G401.6 (cell line): Measurements from ENCODE around the gene CA11.
"Not testable (repeated sequence)": the region's sequence is repeated elsewhere in the genome, so short reads cannot be mapped to it uniquely, and the experiment has no call there.

Experiments used
- FAIRE-seq: peaks from 2 replicates; lab custom pipeline; 2012; peaks lifted over from hg19 to GRCh38; lab: Jason Lieb, UNC

CA11 gene

DNA sequence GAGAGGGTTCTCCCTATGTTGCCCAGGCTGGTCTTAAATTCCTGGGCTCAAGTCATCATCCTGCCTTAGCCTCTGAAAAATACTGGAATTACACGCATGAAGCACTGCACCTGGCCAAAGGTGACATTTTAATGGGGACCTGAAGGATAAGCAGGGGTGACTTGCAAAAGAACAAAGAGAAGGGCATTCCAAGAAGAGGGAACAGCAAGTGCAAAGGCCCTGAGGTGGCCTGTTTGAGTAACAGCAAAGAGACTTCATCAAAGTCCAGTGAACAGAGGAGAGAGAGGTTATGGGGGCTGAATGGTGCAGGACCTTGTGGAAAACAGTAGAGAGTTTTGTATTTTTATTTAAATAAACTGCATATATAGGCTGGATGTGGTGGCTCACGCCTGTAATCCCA lies 4.1 kb downstream of the CA11 start:
- no peak for FAIRE-seq

DNA sequence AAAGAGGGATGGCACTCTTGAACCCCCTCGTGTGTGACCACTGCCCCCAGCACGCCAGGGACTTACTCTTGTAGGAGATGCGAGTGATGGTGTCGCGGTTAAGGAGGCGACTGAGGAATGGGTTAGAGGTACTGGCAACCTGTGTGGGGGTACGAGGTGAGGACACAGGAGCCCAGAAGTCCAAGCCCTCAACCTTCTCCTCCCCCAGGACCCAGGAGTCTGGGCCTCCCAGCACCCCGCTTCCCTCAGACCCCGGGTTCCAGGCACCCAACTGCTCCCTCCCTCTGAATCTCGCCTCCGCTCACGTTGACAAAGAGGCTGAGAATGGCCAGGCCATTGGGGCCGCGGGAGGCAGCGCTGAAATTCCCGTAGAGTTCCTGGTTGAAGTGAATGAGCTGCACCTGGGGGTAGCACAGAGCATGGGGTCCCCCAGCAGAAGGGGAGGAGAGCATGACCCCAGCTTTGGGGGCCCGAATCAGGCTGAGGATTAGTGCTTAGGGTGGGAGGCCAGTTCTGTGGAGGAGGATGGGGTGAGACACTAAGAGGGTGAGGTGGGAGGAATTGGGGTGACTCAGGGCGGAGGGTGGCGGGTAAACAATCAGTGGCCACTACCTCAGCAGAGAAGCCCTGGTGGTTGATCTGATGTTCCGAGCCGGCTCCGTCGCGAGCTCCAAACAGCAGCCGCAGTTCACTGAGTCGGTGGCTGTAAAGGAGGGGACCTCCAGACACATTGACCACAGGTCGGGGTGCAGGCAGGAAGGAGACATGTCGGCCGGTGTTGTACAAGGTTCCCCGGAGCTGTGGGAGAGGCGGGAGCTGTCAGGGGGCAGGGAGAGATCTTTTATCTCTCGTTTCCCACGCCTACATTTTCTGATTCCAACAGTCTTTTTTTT lies 6.3 kb downstream of the CA11 start:
- no peak for FAIRE-seq

DNA sequence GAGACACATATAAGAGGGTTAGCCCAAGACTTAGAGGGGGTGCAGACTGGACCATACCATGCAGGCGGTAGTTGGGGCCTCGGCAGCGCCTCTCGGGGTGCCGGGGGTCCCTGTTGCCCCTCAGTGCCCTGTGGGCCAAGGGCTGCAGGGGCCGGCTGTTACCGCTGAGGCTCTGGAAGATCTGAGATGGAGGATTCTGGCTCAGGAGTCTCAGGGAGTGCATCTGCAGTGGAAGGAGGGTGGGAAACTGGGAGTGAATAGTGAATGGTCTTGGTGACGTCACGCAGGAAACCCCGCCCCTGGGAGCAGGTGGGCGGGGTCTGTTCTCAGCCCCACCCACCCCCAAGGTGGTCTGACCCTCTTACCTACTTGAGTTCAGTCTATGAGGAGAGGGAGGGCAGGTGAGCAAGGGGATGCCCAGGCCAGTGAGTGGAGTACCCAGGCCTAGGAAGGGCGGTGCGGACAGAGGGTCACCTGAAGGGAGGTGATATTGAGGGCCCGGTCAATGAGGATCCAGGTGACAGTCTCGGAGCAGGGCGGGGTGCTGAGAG lies 7.1 kb downstream of the CA11 start:
- no peak for FAIRE-seq

DNA sequence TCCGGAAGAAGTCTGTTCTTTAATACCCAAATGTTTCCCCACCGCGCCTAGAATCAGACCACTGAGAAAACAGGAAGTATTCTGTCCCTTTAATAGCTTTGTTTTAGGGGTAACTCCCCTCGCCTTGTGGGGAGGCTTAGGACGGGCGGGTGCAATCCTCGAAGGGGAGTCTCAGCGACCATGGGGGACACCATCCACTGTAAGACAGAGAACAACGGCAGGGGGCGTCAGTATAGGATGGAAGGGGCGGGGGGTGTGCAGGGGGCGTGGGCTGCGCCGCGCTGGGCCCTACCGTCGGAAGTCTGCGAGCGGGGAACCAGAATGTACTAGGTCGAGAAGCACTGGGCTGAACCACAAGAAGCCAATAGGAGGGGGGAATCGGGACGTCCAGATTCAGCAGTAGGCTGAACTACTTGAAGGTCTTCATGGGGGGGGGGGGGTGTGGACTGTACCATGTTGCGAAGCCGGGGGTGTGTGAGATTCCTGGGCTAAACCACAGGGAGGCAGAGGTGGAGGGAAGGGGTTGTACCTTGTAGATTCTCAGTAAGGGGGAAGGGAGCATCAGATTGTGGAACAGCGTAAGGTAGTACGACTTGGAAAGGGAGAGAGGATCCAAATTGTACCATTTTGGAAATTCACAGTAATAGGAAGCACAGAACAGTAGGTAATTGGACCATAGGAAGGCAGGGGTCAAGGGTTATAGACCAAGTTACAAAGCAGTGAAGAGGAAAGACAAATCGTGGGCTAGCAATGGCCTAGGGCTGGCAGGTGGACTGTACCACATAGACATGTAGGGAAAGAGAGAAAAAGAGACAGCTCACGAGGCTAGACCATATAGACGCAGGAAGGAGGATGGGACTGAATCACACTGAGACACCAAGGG lies 7.8 kb downstream of the CA11 start:
- peak; percentile 65 for FAIRE-seq

DNA sequence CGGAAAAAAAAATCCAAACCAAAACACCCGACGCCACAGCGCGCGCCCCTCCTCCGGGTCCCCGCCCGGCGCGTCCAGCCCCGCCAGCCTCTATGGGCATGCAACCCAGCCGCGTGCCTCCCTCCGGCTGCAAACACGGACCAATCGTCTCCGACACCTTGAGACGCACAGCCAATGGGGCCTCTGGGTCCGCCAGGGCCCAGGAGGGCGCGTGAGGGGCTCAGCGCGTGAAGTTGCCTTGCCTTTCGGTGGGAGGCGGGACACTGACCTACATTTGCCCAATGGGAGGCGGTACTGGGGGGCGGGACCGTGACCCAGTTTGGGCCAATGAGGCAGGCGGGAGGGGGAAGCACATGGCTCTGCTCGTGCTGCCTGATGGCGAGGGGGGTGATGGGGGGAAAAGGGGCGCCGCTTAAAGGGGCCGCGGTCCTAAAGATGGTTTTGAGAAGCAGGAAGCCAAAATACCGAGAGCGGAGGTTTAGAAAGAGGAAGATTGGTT lies 8.5 kb downstream of the CA11 start:
- peak; percentile 97 for FAIRE-seq

DNA sequence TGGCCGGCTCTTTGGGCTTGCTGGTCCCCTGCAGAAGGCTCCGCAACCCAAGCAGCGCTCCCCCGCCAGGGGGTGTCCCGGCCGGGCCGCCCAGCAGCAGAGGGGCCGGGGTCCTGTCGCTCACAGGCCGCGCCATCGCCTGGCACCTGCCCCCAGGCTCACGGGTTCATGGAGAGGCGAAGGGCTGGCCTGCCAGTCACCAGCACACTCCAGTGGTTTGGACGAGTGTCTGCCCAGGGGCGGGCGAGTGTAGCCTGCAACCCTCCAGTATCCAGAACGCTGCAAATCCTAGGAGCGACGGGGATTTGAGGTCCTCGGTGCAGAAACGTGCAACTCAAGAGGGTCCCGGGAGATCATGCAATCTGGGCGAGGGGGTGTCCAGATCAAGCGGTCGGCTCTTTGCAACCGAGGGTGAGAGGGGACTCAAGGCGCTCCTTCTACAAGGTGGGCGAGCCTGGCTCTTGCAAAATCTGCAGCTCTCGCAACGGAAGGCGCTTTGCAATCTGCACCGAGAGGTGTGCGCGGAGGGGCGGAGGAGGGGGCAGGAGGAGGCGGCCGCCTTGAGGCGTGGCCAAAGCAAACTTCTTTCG lies 9.0 kb downstream of the CA11 start, which contains the start of gene DBP:
Gene DBP, minus strand, starts transcription at position 521 of the 590 bp plus-strand sequence. Its CDS starts 385 bp downstream, at position 136.
- no peak for FAIRE-seq

DNA sequence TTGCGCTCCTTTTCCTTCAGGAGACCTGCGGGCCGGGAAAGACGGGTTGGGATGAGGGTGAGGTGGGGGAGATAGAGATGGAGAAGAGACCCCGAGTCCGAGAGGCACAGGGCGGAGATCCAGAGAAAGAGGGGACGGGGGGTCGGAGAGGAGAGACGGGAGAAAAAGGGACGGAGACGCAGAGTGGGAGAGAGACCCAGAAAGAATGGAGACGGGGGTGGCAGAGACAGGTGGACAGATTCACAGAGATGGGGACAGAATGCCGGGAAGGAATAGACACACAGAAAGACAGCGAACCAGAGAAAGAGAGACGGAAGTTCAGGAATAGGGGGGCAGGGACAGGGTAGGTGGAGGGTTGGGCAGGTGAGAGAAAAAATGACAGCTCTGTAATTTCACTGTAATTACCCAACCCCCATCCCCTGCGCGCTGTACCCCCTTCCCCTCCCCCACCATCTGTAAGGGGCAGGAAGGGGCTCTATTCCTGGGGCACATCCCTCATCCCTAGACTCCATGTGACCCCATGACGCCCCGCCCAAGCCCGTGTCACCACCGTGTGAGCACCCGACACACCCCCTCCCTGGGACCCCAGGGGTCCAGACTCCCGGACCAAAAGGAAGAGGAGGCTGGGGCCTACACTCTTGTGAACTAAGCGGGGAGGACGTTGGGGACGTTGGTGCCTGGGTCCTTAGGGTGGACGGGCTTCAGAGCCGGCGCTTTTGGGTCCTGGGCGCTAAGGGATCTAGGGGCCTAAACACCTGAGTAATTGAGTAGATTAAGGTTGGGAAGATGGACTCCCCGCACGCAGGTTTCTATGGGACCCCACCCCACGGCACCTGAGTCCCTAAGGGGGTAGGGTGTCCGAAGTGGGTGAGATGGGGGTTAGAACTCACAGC lies 9.8 kb downstream of the CA11 start:
- FAIRE-seq, result no peak

DNA sequence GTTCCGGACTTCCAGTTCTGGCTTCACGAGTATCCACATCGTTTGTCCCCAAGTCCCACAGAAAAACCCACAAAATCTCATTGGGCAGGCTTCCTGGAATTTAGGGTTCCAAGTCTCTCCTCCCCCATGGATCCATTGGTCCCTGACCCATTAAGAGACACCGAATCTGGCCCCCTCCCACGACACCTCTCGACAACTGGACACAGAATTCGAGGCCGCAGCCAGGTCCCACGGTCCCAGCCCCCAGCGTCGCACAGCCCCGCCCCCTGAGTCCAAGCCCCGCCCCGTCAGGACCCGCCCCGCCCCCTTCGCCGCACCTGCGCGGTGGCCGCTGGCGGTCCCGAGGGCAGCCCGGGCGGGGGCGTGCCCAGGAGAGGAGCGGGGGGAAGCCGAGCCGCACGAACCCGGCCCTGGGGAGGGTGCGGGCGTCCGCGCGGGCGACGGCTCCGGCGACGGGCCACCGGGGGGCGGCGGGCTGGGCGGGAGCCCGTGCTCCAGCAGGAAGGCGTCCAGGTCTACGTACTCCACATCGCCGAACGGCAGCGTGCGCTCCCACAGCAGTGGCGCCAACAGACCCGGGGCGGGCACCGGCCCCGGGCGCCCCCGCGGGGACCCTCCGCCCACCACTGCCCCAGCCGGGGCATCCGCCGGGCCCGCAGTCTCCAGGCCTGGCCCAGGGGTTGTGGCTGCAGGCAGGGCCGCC lies 10.6 kb downstream of the CA11 start:
- no peak for FAIRE-seq

DNA sequence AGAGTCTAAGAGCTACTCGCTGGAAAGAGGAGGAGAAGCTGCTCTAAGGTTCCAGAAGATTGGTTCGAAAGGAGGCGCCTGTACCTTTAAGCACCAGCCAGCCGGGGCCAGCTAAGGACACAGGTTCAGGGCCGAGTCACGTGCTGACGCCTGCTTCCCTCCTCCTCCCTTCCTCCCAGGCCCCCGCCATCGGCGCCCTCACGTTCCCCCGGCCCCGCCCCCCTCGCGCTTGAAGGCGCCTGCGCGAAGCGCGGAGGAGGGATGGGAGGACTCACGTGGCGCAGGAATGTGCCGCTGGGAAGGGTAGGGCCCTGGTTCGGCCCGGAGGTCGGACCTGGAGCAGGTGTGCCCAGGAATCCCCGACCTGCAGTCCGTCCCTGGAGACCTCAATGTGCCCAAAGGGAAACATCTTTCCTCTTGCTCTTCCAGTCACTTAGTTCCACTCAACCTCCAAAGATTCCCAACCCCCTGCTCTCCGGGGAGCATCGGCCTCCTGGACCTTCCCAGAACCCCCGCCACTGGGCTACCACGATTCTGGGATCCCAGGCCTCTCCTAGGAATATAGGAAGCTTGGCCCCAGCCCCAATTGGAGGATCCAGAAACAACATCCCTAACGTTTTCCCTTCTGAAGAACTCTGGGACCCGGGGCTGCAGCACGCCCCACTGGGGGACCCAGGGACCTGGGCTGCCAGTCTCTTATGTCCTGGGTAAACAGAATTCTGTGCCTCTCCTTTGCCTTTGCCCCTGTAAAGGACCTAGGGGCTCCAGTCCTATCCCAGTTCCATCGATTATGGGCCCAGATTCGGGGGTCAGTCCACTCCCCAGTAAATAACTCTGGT lies 11.3 kb downstream of the CA11 start:
- peak; percentile 96 for FAIRE-seq

DNA sequence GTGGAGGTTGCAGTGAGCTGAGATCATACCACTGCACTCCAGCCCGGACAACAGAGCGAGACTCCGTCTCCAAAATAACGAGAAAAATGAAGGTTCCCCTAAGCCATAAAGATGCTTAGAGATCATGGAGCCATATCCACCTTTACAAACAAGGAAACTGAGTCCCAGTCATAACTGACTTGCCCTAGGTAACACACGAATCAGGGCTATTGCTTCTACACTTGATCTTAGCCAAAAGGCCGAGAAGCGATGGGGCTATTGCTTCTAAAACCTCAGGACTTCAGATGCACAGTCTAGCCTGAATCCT lies 12.0 kb downstream of the CA11 start:
- FAIRE-seq, result no peak

DNA sequence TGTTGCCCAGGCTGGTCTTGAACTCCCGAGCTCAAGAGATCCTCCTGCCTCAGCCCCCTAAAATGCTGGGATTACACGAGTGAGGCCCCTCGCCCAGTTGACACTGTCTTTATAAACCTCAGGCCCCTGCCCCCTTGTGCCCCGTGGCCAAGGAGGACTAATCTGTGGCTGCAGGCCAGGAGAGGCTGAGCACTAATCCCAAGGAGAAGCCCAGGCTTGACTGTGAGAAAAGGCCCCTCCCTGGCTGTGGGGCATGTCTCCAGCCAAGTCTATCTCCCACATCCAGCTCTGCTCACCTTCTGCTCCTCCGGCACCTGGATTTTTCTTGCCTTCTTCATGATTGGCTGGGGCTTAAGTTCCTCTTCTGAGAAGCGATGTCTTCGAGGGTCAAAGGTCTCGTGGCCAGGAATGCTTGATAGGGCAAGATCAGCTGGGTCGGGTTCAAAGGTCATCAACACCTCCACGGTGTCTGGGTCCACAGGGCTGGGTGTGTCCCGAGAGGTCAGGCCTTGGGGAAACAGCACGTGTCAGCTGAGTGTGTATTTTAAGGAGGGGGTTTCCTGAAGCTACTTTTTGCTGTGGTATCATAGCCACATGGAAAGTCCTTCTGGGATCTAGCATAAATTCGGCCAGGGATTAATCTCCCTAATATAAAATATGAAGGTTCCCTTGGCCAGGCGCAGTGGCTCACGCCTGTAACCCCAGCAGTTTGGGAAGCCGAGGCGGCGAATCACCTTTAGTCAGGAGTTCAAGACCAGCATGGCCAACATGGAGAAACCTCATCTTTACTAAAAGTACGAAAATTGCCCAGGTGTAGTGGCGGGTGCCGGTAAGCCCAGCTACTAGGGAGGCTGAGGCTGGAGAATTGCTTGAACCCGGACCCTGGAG lies 12.6 kb downstream of the CA11 start:
- no peak for FAIRE-seq

DNA sequence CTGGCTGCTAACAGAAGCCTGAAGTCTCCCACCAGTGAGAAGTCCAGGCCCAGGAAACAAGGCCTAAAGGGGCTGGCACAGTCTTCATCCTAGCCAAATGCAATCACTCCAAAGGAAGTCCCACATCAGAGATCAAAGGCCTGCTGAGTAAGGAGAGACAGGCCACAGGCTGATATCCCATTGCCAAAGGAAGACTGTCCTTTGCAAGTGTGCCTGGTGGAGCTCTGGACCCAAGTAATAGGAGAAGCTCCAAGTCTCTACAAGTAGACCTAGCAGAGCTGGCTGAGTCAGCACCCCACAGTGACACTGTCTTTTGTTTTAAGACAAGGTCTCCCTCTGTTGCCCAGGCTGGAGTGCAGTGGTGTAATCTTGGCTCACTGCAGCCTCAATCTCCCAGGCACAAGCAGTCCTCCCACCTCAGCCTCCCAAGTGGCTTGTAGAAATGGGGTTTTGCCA lies 13.3 kb downstream of the CA11 start:
- FAIRE-seq, result no peak

DNA sequence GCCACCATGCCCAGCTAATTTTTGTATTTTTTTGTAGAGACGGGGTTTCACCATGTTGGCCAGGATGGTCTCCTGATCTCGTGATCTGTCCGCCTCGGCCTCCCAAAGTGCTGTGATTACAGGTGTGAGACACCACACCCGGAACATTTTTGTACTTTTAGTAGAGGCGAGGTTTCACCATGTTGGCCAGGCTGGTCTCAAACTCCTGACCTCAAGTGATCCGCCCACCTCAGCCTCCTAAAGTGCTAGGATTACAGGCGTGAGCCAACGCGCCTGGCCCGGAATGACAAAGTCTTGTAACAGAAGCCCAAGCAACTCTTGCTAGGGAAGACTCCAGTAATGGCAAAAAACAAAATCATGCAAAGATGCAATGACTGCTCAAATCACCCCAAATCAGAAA lies 13.7 kb downstream of the CA11 start:
- FAIRE-seq, result not testable (repeated sequence)

DNA sequence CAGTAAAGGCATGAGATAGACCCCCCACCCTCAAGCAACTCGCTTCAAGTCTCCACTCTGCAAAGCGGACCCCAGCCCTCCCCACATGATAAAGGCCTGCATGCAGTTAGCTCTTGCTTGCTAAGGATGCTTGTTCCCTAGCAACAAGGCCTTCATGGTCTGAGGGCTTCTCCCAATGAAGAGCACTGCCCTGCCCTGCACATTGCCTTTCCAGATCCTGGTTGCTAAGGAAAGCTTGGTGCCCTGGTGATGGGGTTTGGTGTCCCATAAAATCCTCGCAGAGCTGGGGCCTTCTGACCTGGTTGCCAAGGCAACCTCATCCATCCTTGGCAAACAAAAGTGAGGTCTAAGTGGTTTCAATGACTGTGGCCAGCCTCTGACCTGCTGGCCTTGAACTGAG lies 14.8 kb downstream of the CA11 start:
- FAIRE-seq, result no peak

DNA sequence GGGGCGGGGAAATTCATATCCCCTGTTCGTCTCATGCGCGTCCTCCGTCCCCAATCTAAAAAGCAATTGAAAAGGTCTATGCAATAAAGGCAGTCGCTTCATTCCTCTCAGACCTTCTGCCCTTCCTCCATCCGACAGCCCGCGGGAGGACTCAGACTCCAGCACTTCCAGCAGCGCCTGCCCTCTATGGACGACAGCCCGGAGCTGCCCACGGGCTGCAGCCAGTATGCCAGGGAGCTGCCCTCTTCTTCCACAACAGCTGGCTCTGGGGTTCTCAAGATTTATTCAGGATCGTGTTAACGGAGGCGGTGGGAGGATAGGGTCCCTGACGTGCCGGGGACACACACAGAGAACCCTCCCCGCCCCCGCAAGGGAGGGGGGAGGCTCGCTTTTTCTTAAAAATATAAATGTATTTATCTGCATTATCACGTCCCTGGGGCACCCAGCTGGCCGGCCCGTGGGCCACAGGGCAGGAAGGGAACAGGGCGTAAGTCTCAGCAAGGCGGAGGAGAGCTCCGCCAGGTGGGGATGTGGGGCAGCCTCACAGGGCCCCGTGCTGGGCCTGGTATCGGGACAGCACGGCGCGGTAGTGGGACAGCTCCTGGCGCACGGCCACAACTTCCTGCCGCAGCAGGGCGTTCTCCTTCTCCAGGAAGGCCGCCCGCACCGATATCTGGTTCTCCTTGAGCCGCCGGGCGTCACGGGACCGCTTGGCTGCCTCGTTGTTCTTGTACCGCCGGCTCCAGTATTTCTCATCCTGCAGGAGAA lies 15.5 kb downstream of the CA11 start:
- FAIRE-seq, result no peak

DNA sequence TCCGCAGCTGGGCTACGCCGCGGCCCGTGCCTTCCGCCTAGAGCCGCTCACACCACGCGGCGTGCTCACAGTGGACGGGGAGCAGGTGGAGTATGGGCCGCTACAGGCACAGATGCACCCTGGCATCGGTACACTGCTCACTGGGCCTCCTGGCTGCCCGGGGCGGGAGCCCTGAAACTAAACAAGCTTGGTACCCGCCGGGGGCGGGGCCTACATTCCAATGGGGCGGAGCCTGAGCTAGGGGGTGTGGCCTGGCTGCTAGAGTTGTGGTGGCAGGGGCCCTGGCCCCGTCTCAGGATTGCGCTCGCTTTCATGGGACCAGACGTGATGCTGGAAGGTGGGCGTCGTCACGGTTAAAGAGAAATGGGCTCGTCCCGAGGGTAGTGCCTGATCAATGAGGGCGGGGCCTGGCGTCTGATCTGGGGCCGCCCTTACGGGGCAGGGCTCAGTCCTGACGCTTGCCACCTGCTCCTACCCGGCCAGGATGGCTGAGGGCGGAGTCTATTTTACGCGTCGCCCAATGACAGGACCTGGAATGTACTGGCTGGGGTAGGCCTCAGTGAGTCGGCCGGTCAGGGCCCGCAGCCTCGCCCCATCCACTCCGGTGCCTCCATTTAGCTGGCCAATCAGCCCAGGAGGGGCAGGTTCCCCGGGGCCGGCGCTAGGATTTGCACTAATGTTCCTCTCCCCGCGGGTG lies 16.2 kb downstream of the CA11 start:
- FAIRE-seq, result peak; percentile 98

DNA sequence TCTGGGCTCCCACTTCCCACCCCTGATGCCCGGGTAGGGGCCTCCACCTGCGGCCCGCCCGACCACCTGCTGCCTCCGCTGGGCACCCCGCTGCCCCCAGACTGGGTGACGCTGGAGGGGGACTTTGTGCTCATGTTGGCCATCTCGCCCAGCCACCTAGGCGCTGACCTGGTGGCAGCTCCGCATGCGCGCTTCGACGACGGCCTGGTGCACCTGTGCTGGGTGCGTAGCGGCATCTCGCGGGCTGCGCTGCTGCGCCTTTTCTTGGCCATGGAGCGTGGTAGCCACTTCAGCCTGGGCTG lies 16.7 kb downstream of the CA11 start:
- FAIRE-seq, result no peak
